Prostate gland (tissue), 2 donors: ENCODE results near the gene DNAH10. TPM values are rescaled to one million over a fixed set of nuclear protein-coding genes. Genes with fewer than 3 reads are reported as not detected.

Source experiments
- DNase-seq: peaks from one replicate; pipeline ENCODE4 v3.0.0-alpha.2; 2019; ENCODE audit warnings: low spot score
- H3K27ac ChIP-seq, 2 donors: fragments of 200-600 bp; sonication (generic); 2 replicates each; pipeline ENCODE4 v1.5.1; 2017 to 2019
- H3K27me3 ChIP-seq: fragments of 200-600 bp; sonication (generic); replicated peaks from 2 replicates; pipeline ENCODE4 v1.5.1; 2019; ENCODE audit not compliant: insufficient read depth
- H3K36me3 ChIP-seq, 2 donors: fragments of 200-600 bp; sonication (generic); 1 replicate in 1 of 2; 2 replicates in 1 of 2; pipeline versions ENCODE4 v1.5.1 to v1.8.1; 2017 to 2019
- H3K4me1 ChIP-seq: fragments of 200-600 bp; sonication (generic); replicated peaks from 2 replicates; pipeline ENCODE4 v1.5.1; 2019
- H3K4me3 ChIP-seq, 2 donors: fragments of 200-600 bp; sonication (generic); 2 replicates each; pipeline ENCODE4 v1.5.1; 2017 to 2019
- H3K9me3 ChIP-seq: fragments of 200-600 bp; sonication (generic); 2 replicates; pipeline ENCODE4 v1.5.1; 2017
- POLR2A ChIP-seq: fragments of 450-650 bp; IDR thresholded peaks from one replicate; pipeline ENCODE4 v1.6.1; 2016; ENCODE audit warnings: antibody characterized with exemption, mild to moderate bottlenecking
- POLR2AphosphoS5 ChIP-seq: sonication (generic); formaldehyde crosslinking; IDR thresholded peaks from one replicate; pipeline ENCODE4 v1.6.1; 2017; ENCODE audit warnings: antibody characterized with exemption
- WGBS: methylation state at CpG from one replicate; pipeline ENCODE4 v1.1.5; 2018; 5-methylcytosine and 5-hydroxymethylcytosine counted together
- intact Hi-C: fragments of 100-400 bp; cut with DNase I; formaldehyde crosslinking; loops from one replicate; pipeline ENCODE4 v1.14.2; 2022
- total RNA-seq, 2 donors: library from RNA; depleted of rRNA; stranded (reverse); fragments of >200 nt; gene quantifications; one replicate each; pipeline ENCODE4 v1.1.0, GENCODE V29; 2016
- TF ChIP-seq, protein P1 (sequence below), 4 experiments: fragments of 200-600 bp in 2 of 4; fragments of 450-650 bp in 2 of 4; sonication (generic) in 2 of 4; IDR thresholded peaks; 1 replicate in 3 of 4; 2 replicates in 1 of 4; pipeline ENCODE4 v1.5.1; 2016 to 2019; ENCODE audit warnings: antibody characterized with exemption in 4 of 4, mild to moderate bottlenecking in 2 of 4, moderate library complexity in 2 of 4

The DNAH10 gene
- total RNA-seq, 2 donors from 2014 or later, result 0.68 to 7.9 TPM

DNA sequence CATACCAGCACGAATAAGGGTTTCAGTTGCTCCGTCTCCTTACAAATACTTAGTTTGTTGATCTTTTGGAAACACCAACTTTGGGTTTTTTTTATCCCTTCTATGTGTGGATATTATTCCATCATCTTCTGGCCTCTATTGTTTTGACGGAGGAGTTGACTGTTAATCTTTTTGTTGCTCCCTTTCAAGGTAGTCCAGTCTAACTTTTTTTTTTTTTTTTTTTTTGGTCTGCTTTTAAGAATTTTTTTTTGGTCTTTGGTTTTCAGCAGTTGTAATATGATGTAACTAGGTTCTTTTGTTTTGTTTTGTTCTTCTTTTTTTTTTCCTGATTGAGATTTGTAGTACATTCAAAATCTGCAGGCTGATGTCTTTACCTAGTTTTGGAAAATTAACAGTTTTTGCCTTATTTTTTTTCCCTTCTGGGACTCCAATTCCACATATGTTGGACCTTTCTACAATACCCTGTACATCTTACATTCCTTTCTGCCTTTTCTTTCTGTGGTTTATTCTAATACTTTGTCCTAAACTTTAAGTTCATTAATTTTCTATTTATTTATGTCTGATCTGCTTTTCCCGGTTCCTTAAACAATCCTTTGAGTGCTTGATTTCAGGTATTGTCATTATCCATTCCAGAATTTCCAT is 54.9 kb downstream of the DNAH10 start:
- WGBS, result 98% methylated on average over 4 of the region's 4 CpGs
- intact Hi-C loops, result no loop called here
- H3K27ac ChIP-seq, result no peak overlapping the region
- H3K4me3 ChIP-seq, result no peak overlapping the region
- no peaks in the 10 kb centered on the region for H3K9me3 ChIP-seq
- no peaks in the 10 kb centered on the region for H3K27me3 ChIP-seq
- H3K4me1 ChIP-seq, result no peaks in the 10 kb centered on the region
- TF ChIP-seq, protein P1, sequence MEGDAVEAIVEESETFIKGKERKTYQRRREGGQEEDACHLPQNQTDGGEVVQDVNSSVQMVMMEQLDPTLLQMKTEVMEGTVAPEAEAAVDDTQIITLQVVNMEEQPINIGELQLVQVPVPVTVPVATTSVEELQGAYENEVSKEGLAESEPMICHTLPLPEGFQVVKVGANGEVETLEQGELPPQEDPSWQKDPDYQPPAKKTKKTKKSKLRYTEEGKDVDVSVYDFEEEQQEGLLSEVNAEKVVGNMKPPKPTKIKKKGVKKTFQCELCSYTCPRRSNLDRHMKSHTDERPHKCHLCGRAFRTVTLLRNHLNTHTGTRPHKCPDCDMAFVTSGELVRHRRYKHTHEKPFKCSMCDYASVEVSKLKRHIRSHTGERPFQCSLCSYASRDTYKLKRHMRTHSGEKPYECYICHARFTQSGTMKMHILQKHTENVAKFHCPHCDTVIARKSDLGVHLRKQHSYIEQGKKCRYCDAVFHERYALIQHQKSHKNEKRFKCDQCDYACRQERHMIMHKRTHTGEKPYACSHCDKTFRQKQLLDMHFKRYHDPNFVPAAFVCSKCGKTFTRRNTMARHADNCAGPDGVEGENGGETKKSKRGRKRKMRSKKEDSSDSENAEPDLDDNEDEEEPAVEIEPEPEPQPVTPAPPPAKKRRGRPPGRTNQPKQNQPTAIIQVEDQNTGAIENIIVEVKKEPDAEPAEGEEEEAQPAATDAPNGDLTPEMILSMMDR (IDR thresholded peaks at IDR 0.05), result no peak
- TF ChIP-seq POLR2AphosphoS5 (no peak), POLR2A (no peak)
- H3K36me3 ChIP-seq, result no peaks in the 10 kb centered on the region
- DNase-seq, result no peak

DNA sequence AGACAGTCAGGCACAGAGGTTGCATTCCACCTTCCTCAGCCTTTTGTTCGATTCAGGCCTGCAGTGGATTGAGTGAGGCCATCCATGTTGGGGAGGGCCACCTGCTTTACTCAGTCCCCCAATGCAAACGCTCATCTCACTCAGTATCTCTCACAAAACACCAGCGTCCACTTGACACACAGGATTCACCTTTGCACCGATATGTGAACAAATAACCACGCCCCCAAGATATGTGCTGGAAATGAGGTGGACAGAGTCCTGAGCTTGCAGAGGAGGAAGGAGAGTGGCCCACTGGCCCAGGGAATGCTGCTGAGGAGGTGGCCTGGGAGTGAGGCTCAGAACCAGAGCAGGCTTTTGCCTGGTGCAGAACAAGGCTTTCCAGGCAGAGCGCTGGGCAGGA is 60.7 kb downstream of the DNAH10 start:
- 86% methylated on average over 6 of the region's 6 CpGs for WGBS
- no peaks in the 10 kb centered on the region for H3K4me1 ChIP-seq
- H3K27me3 ChIP-seq, result no peaks in the 10 kb centered on the region
- intact Hi-C loops, result no loop called here
- no peak for DNase-seq
- no peak overlapping the region for H3K4me3 ChIP-seq
- H3K36me3 ChIP-seq, result no peaks in the 10 kb centered on the region
- H3K27ac ChIP-seq, result no peak overlapping the region
- no peaks in the 10 kb centered on the region for H3K9me3 ChIP-seq
- TF ChIP-seq POLR2AphosphoS5 (no peak), POLR2A (no peak)
- TF ChIP-seq, protein P1 (IDR thresholded peaks at IDR 0.05), result no peak

DNA sequence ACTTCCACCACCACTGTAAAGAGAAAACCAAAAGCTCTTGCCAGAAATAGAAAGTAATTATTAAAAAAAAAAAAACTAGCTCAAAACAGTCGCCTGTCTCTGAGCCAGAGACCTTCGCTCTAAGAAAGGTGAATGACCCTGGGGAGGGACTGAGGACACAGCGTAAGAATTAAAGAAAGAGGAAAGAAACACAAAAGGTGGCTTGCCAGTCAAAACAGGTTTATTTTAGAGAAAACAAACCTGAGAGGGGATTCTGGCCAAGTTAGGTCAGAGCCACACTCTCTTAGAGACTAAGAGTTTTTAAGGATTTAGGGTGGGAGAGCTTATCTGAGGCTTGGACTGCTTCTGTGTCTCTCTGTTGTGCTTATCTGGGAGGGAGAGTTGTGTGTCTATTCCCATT is 66.0 kb downstream of the DNAH10 start:
- 91% methylated on average over 3 of the region's 3 CpGs for WGBS
- no peaks in the 10 kb centered on the region for H3K36me3 ChIP-seq
- intact Hi-C loops, result no loop called here
- no peak overlapping the region for H3K27ac ChIP-seq
- no peak for TF ChIP-seq POLR2AphosphoS5
- TF ChIP-seq, protein P1 (IDR thresholded peaks at IDR 0.05), result no peak
- TF ChIP-seq POLR2A, result no peak
- no peak overlapping the region for H3K4me3 ChIP-seq
- no peak for DNase-seq
- H3K9me3 ChIP-seq, result no peaks in the 10 kb centered on the region
- H3K27me3 ChIP-seq, result no peaks in the 10 kb centered on the region
- H3K4me1 ChIP-seq, result no peaks in the 10 kb centered on the region

DNA sequence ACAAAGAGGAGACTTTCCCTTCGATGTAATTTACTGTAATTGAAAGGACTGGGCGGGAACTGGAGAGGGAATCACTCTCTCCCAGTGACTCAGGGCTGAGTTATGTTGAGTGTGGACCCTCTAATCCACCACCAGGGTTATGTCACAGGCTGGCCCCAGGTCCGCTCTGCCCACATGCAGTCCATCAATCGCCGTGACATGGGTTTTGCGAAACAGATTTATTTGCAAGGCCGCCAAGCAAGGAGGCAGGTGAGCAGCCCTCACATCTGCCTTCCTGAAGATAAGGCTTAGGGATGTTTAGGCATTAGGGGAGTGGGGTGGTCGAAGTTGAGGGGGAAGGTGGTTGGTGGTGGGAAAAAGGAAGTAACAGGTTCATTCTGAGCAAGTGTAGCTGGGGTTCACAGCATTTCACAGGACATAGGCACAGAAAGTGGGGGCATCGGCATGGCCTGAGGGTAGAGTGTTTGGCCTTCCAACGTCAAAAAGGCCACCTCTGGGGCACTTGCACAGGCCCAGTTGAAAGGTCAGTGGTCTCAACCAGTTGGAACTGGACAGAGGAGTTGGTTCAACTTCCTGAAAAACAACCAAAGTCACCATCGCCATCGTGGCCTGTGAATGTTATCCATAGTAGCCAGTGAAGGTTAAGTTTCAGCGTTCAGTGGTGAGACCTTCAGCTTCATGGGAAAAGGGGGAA is 66.9 kb downstream of the DNAH10 start:
- no peak for DNase-seq
- Histone ChIP-seq H3K4me1 (no peaks in the 10 kb centered on the region), H3K9me3 (no peaks in the 10 kb centered on the region), H3K27ac (no peak overlapping the region), H3K27me3 (no peaks in the 10 kb centered on the region), H3K36me3 (no peaks in the 10 kb centered on the region), H3K4me3 (no peak overlapping the region)
- WGBS, result 84% methylated on average over 13 of the region's 13 CpGs
- intact Hi-C loops, result no loop called here
- TF ChIP-seq, protein P1 (IDR thresholded peaks at IDR 0.05), result no peak
- no peak for TF ChIP-seq POLR2AphosphoS5
- TF ChIP-seq POLR2A, result no peak

DNA sequence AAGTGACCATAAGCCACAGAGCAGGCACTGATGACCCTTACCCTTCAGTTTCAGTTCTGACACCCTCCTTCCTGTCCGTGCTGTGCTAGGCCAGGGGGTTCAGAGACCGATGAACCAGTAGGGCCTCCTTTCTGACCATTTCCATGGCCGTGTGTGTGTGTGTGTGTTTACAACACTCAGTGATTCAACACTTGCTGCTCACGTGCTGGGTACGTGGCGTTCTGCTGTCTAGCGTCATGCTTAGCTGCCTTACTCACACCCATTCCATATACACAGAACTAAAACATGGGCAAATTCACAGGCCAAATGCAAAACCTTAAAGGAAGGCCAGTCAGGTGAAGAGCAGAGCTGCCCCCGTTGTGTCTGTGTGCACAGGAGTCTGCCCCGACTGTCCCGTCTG is 67.5 kb downstream of the DNAH10 start:
- DNase-seq, result no peak
- no peaks in the 10 kb centered on the region for H3K4me1 ChIP-seq
- 87% methylated on average over 10 of the region's 10 CpGs for WGBS
- H3K27ac ChIP-seq, result no peak overlapping the region
- no peaks in the 10 kb centered on the region for H3K27me3 ChIP-seq
- H3K9me3 ChIP-seq, result no peaks in the 10 kb centered on the region
- no peaks in the 10 kb centered on the region for H3K36me3 ChIP-seq
- intact Hi-C loops, result no loop called here
- H3K4me3 ChIP-seq, result no peak overlapping the region
- TF ChIP-seq POLR2AphosphoS5 (no peak), POLR2A (no peak)
- TF ChIP-seq, protein P1 (IDR thresholded peaks at IDR 0.05), result no peak
